CD14-positive monocyte (primary cell): ENCODE data around the gene SORBS2. TPM values are rescaled to one million over a fixed set of nuclear protein-coding genes. Genes with fewer than 3 reads are reported as not detected.

ENCODE experiments used
- DNase-seq, 3 donors: peaks; one replicate each; pipeline ENCODE4 v3.0.0-alpha.2; 2011 to 2022
- H2AFZ ChIP-seq: 2 replicates; pipeline ENCODE4 v1.6.0; 2012; ENCODE audit warnings: mild to moderate bottlenecking, low read depth, low read length, inconsistent platforms; ENCODE audit not compliant: insufficient read depth, poor library complexity, severe bottlenecking
- H3K27ac ChIP-seq, 2 donors: 1 replicate in 1 of 2; 2 replicates in 1 of 2; pipeline ENCODE4 v1.5.1; 2012 to 2013; ENCODE audit warnings: low read length in 2 of 2, control low read depth in 1 of 2, inconsistent platforms in 1 of 2, low read depth in 1 of 2, mild to moderate bottlenecking in 1 of 2
- H3K27me3 ChIP-seq, 2 donors: one replicate each; pipeline versions ENCODE4 v1.6.0 to v1.6.1; 2011 to 2013; ENCODE audit warnings: low read length in 2 of 2; ENCODE audit not compliant: control insufficient read depth in 2 of 2, insufficient read depth in 2 of 2
- H3K36me3 ChIP-seq, 2 donors: replicated peaks in 1 of 2; 1 replicate in 1 of 2; 2 replicates in 1 of 2; pipeline versions ENCODE4 v1.5.1 to v1.6.1; 2012 to 2013; ENCODE audit warnings: low read length in 2 of 2, control low read depth in 1 of 2, inconsistent platforms in 1 of 2, mild to moderate bottlenecking in 1 of 2; ENCODE audit not compliant: insufficient read depth in 2 of 2, control insufficient read depth in 1 of 2
- H3K4me1 ChIP-seq, 2 donors: 1 replicate in 1 of 2; 2 replicates in 1 of 2; pipeline versions ENCODE4 v1.5.1 to v1.6.1; 2012 to 2013; ENCODE audit warnings: low read length in 2 of 2, control low read depth in 1 of 2, inconsistent platforms in 1 of 2, mild to moderate bottlenecking in 1 of 2, moderate library complexity in 1 of 2; ENCODE audit not compliant: insufficient read depth in 2 of 2, control insufficient read depth in 1 of 2
- H3K4me2 ChIP-seq: replicated peaks from 2 replicates; pipeline ENCODE3; 2012; ENCODE audit warnings: low read length, moderate library complexity, mild to moderate bottlenecking; ENCODE audit not compliant: poor library complexity, severe bottlenecking; ENCODE audit errors: extremely low read depth
- H3K4me3 ChIP-seq, 3 experiments: fragments of 200-600 bp in 1 of 3; sonication (generic) in 1 of 3; replicated peaks in 1 of 3; 1 replicate in 2 of 3; 2 replicates in 1 of 3; pipeline ENCODE4 v1.5.1; 2011 to 2013; ENCODE audit warnings: low read length in 3 of 3, mild to moderate bottlenecking in 3 of 3, control low read depth in 2 of 3, low read depth in 2 of 3, inconsistent platforms in 1 of 3, moderate library complexity in 1 of 3
- H3K79me2 ChIP-seq: 2 replicates; pipeline ENCODE4 v1.6.0; 2012; ENCODE audit warnings: mild to moderate bottlenecking, control low read depth, inconsistent platforms, low read length, moderate library complexity; ENCODE audit not compliant: insufficient read depth
- H3K9ac ChIP-seq: 2 replicates; pipeline ENCODE4 v1.6.0; 2017; ENCODE audit warnings: low read length, mild to moderate bottlenecking; ENCODE audit not compliant: insufficient read depth, poor library complexity, severe bottlenecking
- H3K9me3 ChIP-seq, 2 donors: replicated peaks in 1 of 2; 1 replicate in 1 of 2; 2 replicates in 1 of 2; pipeline versions ENCODE4 v1.5.1 to v1.6.1; 2012 to 2013; ENCODE audit warnings: low read length in 2 of 2, control low read depth in 1 of 2; ENCODE audit not compliant: control insufficient read depth in 1 of 2, insufficient read depth in 1 of 2
- H4K20me1 ChIP-seq: 2 replicates; pipeline ENCODE4 v1.6.0; 2012; ENCODE audit warnings: mild to moderate bottlenecking, low read length, control low read depth, moderate library complexity; ENCODE audit not compliant: insufficient read depth
- H3K27ac Mint-ChIP-seq, 7 donors: one replicate each; pipeline ENCODE4 v1.8.0; 2020; ENCODE audit warnings: mild to moderate bottlenecking in 7 of 7, mixed read lengths in 7 of 7, moderate library complexity in 6 of 7, inconsistent platforms in 2 of 7
- H3K27me3 Mint-ChIP-seq, 3 donors: one replicate each; pipeline ENCODE4 v1.8.0; 2021 to 2022; ENCODE audit warnings: low read depth in 3 of 3, mild to moderate bottlenecking in 3 of 3, mixed read lengths in 3 of 3, moderate library complexity in 3 of 3, inconsistent platforms in 1 of 3
- H3K36me3 Mint-ChIP-seq, 2 donors: one replicate each; pipeline ENCODE4 v1.8.0; 2020; ENCODE audit warnings: mixed read lengths in 2 of 2, inconsistent platforms in 1 of 2, mild to moderate bottlenecking in 1 of 2
- H3K4me1 Mint-ChIP-seq: one replicate; pipeline ENCODE4 v1.8.0; 2020; ENCODE audit warnings: mild to moderate bottlenecking, mixed read lengths
- H3K4me3 Mint-ChIP-seq, 2 donors: one replicate each; pipeline ENCODE4 v1.8.0; 2020; ENCODE audit warnings: mild to moderate bottlenecking in 2 of 2, mixed read lengths in 2 of 2, moderate library complexity in 1 of 2
- H3K9me3 Mint-ChIP-seq, 7 donors: one replicate each; pipeline ENCODE4 v1.8.0; 2020 to 2022; ENCODE audit warnings: mixed read lengths in 7 of 7, mild to moderate bottlenecking in 6 of 7, moderate library complexity in 6 of 7, inconsistent platforms in 2 of 7
- CTCF ChIP-seq: fragments of 200-600 bp; IDR thresholded peaks from one replicate; pipeline ENCODE4 v1.8.0; 2022; ENCODE audit warnings: antibody characterized with exemption, mild to moderate bottlenecking
- WGBS: methylation state at CpG from one replicate; pipeline ENCODE4 v1.1.5; 2013; ENCODE audit warnings: missing lambda C conversion rate; ENCODE audit not compliant: insufficient coverage; 5-methylcytosine and 5-hydroxymethylcytosine counted together
- intact Hi-C, 2 donors: fragments of 100-400 bp; cut with micrococcal nuclease; formaldehyde crosslinking; loops; one replicate each; pipeline versions ENCODE4 v1.15.0 to v1.15.1; 2023
- polyA plus RNA-seq, 3 donors: library from polyadenylated mRNA; depleted of rRNA in 1 of 3; unstranded in 2 of 3; stranded (reverse) in 1 of 3; fragments of 300-500 nt in 2 of 3; fragments of >200 nt in 1 of 3; fragmentation: Illumina TruSeq in 2 of 3; gene quantifications; 1 replicate in 2 of 3; 2 replicates in 1 of 3; pipeline ENCODE4 v1.2.3, GENCODE V29; 2012 to 2021

The SORBS2 gene
- polyA plus RNA-seq, 3 donors: not detected

- Histone ChIP-seq H3K4me2 (no peak overlapping the region), H4K20me1 (no peaks in the 10 kb centered on the region), H3K9me3 (no peaks in the 10 kb centered on the region), H3K36me3 (no peaks in the 10 kb centered on the region), H3K4me1 (no peaks in the 10 kb centered on the region), H3K4me3 (no peak overlapping the region), H3K27me3 (no peaks in the 10 kb centered on the region), H3K9ac (no peak overlapping the region), H2AFZ (no peak overlapping the region), H3K79me2 (no peaks in the 10 kb centered on the region), H3K27ac (no peak overlapping the region)
- peaks cover 9 to 20% (median 18%) of the 10 kb centered on the region in 3 donors for H3K27me3 Mint-ChIP-seq
- H3K36me3 Mint-ChIP-seq: no peaks in the 10 kb centered on the region
- no peak for DNase-seq
- TF ChIP-seq CTCF: no peak
- intact Hi-C loops: no loop called here
- no peak overlapping the region for H3K27ac Mint-ChIP-seq
- peaks cover 0 to 3% (median 0%) of the 10 kb centered on the region in 7 donors for H3K9me3 Mint-ChIP-seq
- no peak overlapping the region for H3K4me3 Mint-ChIP-seq
- 86% methylated on average over 5 of the region's 9 CpGs for WGBS
- H3K4me1 Mint-ChIP-seq: no peaks in the 10 kb centered on the region
These were observed 235.6 kb downstream of the SORBS2 start for GRCh38 chr4:185576314-185576961.

GRCh38 chr4:185573651-185574199 lies 238.3 kb downstream of the SORBS2 start:
- no peak overlapping the region for H3K4me3 ChIP-seq
- 76% methylated on average over 9 of the region's 10 CpGs for WGBS
- H3K4me1 ChIP-seq: no peaks in the 10 kb centered on the region
- H3K9me3 ChIP-seq: no peaks in the 10 kb centered on the region
- no peak for TF ChIP-seq CTCF
- Mint-ChIP-seq H3K4me1 (no peaks in the 10 kb centered on the region), H3K27ac (peak overlapping the region in 1 of 7 donors; percentile 20), H3K4me3 (peak overlapping the region in 1 of 2 donors; percentile 57), H3K27me3 (peaks cover 8 to 17% (median 14%) of the 10 kb centered on the region in 3 donors), H3K36me3 (no peaks in the 10 kb centered on the region), H3K9me3 (peaks cover 0 to 4% (median 0%) of the 10 kb centered on the region in 7 donors)
- no peaks in the 10 kb centered on the region for H3K36me3 ChIP-seq
- intact Hi-C loops: no loop called here
- H3K27me3 ChIP-seq: no peaks in the 10 kb centered on the region
- H3K4me2 ChIP-seq: no peak overlapping the region
- H3K9ac ChIP-seq: no peak overlapping the region
- no peaks in the 10 kb centered on the region for H3K79me2 ChIP-seq
- H4K20me1 ChIP-seq: no peaks in the 10 kb centered on the region
- DNase-seq: no peak
- no peak overlapping the region for H3K27ac ChIP-seq
- H2AFZ ChIP-seq: no peak overlapping the region
